Stimulated activated CD4-positive, alpha-beta T cell treated with anti-CD3 and anti-CD28 coated beads, Interleukin-4, amount 100 ng/mL, for 1 hour (primary cell): ENCODE measurements around the gene NPAS3.

Experiments used
- DNase-seq: peaks from one replicate; pipeline ENCODE4 v3.0.0-alpha.2; 2020

NPAS3 gene

DNA sequence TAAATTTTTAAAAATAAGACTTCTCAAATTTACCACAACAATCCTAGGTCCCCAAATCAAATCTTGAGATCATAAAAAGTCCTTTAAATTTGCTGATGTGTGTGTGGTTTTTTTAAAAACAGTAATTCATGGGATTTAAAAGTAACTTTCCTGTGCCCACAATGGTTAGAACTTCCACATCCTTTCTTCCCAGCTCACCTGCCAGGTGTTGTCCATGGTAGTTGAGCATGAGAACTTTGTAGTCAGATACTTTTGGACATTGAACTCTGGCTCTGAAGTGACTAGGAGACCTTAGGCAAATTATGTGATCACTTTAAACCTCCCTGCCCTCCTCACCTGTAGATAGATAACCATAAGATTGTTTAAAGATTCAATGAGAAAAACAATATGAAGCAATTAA lies 253.2 kb downstream of the NPAS3 start:
- no peak for DNase-seq

DNA sequence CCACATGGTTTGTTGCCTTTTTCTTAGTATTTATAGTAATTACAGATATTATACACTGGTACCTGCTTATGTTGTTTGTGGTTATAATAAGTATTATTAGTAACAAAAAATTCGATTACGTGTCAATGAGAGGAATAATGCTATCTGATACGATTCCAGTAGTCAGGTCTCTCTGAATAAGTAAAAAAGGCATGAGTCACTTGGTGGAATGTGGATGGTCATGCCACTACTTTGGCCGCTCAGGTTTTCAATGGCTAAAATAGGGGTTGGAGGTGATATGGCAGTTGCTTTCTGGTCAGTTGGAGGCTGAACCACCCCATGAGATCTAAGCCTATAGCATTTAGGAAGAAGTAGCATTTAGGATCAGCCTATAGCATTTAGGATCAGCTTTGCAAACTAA lies 255.9 kb downstream of the NPAS3 start:
- no peak for DNase-seq

DNA sequence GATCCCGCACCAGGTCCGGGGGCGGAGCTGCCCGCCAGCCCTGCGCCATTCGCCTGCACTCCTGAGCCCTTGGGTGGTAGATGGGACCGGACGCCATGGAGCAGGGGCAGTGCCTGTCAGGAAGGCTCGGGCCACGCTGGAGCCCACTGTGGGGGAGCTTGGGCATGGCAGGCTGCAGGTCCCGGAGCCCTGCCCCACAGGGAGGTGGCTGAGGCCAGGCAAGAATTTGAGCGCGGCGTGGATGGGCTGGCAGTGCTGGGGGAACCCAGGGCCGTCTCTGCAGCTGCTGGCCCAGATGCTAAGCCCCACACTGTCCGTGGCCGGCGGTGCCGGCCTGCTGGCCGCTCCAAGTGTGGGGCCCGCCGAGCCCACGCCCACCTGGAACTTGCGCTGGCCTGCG lies 260.0 kb downstream of the NPAS3 start:
- DNase-seq, result no peak

DNA sequence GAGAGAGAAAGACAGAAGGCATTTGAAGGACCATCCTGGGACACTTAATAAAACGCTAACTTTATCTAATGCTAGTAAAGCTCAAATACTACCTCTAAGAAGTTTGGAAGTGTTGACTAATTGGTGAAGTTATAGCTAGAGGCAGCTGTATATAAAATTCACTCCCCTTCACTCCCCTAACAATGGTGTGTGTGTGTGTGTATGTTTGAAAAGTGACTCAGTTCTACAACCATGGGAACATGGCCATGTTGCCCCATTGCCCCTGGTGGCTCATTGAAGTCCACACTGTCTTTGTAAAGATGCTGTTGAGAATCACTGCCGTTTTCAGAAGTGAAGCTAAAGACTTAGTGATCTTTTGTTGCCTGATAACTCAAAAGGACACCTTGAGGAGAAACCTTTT lies 262.4 kb downstream of the NPAS3 start:
- no peak for DNase-seq

DNA sequence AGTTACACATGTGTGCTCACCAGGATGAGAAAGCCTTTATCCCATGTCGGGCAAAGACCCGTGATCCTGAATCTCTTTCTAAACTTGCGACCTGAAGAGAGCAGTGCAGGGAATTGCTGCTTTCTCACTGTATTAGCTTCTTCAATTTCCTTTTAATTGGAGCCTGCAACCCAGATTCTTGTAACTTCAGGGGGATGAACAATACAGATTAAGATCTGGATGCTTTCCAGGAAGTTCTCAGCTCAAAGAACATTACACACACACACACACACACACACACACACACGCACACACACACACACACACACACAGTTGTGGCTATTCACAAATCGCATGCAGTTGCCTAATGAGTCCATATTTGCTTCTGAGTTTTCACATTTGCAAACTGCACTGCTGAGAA lies 268.3 kb downstream of the NPAS3 start:
- DNase-seq, result no peak

DNA sequence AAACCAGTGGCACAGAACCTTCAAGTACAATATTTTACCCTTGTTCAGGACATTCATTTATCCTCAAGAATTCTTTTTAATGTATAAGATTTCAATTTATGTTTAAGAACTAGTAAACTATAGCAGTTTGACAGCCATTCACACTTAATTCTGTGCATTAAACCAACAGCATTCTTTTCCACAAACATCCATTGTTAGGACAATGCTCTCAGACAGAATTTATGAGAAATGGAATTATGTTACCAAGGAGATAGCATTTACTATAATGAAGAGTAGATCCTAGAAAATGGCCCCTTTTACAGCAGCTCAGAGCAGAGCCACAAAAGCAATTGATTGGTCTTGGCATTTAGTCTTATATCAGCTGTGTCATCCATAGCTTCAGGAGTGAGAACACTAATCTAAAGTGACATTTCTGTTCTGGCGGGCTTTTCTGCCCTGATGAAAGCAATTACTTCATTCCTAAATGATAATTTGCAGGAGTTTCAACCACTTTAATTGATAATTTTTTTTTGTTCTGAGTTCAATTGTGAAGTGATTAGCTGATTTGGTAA lies 268.9 kb downstream of the NPAS3 start:
- DNase-seq, result no peak

DNA sequence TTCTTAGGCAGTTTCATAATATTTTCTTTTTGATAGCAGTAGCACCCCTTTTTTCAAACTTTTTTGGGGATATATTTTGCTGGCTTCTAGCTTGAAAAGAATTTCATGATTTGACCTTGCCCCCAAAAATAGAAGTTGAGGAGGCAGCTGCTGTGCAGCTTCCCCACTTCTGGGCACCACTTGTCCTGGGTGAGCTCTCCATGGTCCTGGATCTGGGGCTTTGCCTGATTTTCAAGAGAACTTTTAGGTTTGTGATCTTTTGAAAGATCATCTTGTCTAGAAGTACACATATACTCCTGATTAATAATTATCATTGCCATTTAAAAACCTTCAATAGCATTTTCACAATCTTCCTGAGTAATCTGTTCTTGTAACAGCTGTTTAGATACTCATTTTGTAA lies 271.6 kb downstream of the NPAS3 start:
- DNase-seq, result no peak

DNA sequence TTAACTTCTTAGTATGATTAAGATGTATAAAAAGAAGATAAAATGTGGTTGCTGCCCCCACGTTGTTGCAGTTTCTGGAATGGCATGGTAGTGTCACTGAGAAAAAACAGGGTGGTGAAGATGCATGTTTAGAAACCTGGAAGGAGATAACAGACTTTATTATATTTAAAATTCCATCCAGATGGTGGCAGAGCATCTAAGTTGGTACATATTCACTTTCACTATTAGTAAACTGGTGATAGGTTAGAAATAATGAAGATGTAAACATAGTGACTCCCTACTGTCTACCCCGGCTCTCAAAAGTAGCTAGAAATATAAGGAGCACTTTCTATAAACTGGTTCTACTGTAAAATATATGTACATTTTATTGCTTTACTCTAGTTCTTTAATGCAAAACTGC lies 279.3 kb downstream of the NPAS3 start:
- no peak for DNase-seq

DNA sequence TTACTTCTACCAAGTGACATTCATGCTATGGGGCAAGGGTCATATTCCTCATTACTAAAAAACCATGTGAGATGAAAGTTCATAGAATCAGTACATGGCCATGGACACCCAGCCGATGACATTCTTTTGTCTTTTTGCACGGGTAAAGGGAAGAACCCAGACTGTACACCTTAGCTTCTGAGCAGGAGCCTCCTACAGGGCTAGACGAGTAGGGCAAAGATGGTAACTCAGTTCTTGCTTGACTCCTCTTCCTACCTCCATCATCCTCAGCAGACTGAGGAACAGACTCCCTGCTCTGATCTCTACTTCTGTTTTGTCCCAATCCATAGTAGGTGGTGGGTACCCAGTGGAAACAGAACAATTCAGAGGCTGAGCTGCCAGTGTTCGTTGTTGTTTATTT lies 281.3 kb downstream of the NPAS3 start:
- no peak for DNase-seq

DNA sequence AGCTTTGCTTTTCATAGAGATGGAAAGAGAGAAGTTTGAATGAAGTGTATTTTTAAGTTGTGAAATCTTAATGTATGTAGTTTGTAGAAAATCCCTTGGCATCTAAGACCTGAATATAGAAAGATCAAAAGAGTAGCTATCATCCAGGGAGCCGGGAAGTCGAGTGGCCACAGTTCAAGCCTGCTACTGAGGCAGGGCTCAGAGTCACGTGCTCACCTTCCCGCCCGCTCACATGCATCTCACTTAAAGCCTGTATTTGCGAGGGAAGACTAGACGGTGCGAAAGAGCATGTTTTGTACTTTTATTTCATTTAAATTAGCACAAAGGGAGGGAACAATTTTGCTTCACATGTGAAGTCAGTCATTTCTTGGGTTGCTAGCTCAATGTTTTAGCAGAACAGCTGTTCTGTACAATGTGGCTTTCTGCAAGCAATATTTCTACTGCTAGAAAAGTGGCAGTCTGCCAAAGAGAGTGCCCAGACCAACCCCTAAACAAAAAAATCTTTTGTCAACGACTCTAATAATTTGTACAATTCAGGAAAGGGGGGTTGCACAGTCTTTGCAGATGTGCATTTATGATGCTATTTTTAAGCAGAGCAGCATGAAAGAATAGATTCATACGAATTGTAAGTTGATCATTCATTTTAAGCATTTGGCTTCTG lies 290.7 kb downstream of the NPAS3 start:
- DNase-seq, result no peak

DNA sequence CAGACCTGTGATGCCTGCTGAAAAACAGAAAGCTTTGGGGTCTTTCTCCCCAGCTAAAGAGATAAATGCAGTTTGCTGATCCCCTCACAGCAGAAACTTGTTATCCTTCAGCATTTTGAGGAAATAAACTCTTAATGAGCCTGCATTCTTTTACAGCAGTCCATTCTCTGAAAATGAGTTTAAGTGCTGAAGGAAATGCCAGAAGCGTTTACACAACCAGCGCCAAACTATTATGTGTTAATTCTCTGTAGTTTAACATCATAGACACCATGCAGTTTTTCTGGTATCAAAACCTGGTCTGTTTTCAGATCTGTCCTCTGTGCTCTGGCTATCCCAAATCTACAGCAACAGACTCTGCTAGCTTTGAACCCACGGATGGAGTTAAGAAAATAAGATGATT lies 291.3 kb downstream of the NPAS3 start:
- DNase-seq, result no peak

DNA sequence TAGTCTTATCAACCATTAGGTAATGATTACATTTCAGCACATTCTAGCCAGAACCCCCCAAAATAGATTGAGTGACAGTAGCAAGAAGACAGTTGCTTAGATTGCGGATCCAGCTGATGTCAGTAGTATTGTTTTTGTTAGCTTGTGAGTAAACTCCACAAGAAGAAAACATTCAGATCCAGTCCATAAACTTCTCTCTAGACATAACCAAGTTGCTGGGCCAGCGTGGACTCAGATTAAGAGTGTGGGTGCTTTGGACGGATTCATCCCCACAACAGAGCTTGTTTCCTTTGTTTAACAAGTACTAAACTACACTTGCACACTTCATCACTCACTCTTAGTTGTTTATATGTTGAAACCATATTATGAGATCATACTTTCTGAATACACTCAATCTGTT lies 293.4 kb downstream of the NPAS3 start:
- DNase-seq, result no peak

DNA sequence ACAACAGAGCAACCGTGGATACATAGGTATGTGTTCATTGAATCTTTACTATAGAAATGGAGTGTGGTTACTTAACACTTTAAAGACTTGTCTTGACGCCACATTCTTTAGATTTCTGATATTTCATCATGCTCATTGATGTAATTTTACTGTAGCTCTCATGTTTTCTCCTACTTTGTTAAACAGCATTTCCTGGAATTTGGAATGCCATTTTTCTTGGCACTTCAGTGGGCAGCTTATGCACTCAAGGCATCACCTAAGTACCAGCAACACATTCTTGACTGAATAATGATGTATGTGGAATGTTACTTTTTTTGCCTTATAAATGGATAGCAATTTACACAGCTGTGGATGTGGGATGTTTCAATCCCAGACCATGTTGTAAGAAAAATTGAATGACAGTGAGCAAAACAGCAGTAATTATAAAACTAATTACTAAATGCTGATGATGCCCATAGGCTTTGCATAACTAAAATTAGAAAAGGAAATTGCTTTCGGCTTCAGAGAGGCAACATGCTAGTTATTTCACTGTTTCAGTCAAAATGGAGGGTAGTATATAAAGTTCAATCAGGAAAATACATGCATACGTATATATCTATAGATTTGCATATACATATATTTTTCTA lies 298.5 kb downstream of the NPAS3 start:
- DNase-seq, result no peak

DNA sequence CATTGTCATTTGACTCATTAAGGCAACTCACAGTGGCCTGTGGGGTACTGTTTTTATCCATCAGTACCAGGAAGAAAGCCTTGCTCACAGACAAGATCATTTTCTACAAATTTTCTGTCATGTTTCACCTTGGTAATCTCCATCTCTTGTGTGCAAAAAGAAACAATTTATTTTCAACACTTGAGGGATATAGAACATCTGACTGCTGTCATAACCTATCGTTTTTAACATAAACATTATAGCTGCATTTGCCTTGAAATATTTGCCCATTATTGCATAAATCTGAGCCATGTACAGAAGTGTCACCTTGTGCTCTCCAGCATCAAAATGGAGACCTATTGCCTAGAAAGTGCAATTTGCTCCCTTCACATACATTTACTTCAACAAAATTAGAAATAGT lies 300.8 kb downstream of the NPAS3 start:
- DNase-seq, result no peak

DNA sequence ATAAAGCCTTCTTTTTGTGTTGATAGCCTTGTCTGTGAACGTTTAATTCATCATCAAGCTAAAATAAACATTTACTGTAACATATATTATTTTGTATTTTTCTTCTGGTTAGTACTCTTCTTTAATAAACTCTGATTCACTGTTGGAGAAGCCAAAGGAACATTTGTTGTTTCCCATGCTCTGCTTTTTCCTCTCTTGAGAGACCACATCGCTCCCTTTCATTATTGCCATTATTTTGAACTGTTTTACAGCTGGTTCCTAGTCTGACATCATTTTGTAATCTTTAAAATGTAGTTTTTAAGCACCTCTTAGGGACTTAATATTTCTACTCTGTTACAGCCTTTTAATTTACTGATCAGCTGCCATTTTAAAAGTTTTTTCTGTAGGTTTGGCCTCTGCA lies 301.8 kb downstream of the NPAS3 start:
- DNase-seq, result no peak

DNA sequence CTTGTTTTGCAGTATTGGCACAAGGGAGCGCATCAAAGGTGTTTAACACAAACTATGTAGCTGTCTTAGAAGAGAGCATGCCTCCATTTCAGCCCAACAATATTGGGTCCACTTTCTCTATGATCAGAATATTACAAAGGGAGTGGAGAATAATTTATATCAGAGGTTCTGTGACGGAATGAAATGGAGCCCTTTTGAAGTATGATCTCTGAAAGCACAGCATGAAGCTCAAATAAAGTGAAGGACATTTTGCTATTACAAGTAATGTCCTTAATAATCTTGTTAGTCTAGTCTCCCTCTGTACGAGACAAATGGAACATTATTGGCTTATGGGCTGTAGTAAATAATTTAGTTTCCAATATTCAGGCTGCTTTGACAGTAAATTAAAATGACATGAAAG lies 302.7 kb downstream of the NPAS3 start:
- no peak for DNase-seq

DNA sequence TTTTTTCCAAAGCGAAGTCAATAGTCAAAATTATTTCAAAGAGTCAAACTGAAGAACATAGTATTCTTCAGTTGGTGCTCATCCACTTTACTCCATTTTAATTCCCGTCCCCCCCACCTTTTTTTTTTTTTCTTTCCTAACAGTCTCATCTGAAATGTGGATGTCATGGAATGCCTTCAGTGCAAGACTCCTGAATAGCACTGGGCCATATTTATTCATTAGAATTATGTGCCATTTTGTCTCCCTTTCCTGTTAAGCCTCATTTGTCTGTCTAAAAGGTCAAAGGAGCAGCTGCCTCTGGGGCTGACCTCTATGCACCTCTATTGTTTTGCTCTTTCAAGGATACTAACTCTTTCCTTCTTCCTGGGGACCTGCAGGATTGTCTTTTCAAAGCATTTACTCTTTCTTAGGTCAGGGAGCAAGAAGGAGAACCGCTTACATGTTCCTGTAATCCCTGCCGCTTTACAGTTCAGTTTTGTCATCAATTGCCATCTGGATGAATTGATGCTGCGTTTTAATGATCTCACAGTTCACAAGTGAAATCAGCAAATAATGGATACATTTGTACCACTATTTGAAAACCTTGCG lies 310.6 kb downstream of the NPAS3 start:
- no peak for DNase-seq

DNA sequence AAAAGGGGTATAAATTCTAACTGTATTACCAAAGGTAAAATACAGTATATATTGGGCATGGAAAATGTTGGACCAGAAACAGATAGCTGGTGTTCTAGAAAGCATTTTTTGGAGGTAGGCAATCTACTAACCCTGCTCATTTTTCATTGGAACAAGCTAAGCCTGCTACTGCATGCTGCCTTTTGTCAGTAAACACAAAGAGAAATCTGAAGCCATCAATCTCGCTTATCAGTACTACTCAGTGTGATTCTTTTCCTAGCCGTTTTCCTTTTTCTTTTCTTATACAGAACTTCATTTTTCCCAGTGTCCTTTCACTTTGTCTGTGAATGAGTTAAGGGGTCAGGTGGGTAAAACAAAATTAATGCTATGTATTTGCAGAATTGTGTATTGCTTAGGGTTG lies 312.3 kb downstream of the NPAS3 start:
- no peak for DNase-seq

DNA sequence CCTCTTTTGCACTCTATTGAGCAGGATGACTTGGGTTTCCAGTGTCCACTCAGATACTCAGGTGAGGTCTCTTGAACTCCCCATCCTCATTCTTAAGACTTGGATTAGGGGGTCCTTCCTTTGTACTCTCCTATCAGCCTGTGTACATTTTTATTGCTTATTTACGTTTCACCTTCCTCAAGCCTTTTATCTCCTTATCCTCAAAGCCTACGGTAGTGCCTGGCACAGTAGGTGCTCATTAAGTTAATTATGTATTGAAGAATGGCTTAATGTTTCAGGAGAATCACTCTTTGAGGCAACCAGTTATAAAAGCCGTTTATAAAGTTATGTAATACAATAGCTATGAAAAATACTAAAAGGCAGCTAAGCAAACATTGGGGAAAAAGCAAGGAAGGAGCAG lies 315.7 kb downstream of the NPAS3 start:
- no peak for DNase-seq

DNA sequence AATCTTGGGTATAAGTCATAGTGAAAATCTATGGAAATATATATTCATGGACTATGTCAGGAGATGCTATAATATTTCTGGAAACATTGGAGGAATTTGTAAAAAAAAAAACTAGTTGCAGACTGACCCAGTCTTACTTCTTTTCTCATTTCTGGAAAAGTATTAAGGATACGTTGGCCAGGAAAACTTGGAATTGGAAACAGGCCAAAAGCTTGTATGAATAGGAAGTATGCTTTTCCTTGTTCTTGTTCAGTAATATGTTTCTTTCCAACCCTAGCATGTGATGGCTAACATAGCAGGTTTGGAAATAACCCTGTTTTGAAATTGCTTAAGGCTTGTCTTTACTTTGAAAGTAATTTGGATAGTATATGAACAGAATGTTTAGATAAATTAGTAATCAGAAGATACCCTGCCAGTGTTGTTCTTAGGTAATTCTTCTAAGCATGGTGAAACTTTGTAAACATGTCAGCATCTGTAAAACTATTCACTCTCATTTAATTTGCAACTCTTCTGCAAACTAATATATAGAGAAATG lies 316.2 kb downstream of the NPAS3 start:
- DNase-seq, result no peak

DNA sequence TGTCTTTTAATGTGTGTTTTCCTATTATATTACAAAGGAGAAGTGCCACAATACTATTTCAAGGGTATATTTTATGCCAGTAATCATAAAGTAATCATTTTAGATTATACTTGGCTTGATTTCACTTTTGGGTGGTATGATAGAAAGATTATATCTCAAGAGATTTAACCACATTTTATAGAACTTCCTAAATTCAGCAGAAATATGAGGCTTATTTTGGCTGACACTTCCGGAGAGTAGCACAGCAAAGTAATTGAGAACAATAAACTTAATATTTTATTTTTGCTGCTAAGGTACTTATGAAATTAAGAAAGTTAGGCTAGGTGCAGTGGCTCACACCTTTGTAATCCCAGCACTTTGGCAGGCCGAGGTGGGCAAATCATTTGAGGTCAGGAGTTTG lies 319.1 kb downstream of the NPAS3 start:
- no peak for DNase-seq

DNA sequence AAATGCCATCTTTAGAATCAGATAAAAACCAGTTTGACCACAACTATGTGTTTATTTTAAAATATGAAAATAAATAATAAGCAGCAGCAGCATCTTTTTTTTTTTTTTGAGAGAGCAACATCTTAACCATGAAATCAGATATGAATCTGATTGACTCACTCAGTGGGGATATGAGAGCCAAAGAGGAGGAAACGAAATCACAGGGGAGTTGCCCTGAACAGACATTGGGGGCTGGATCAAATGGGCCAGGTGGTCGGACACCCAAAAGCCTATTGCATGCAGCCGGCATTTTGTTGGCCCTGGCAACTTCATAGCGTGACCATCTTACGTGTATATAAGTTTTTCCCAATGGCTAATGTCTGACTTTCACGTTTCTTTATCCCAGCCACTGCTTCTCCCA lies 321.1 kb downstream of the NPAS3 start:
- no peak for DNase-seq

DNA sequence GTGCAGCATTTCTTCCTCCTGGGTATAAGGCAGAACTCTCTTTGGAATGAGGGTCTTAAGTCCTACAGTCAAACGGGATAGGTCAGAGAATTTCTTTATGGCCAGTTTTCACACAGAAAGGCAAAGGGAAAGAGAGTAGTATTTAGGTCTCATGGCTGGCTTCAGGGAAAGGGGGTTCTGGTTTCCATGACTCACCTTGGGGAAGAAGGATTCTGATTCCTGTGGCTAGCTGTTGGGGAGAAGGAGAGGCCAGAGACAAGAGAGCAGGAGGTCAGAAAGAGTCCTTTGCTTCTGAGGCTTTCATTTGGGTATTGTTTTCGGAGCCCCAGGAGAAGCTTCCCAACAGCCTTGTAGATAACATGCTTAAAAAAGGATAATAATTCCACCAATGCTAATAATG lies 332.5 kb downstream of the NPAS3 start:
- DNase-seq, result no peak

DNA sequence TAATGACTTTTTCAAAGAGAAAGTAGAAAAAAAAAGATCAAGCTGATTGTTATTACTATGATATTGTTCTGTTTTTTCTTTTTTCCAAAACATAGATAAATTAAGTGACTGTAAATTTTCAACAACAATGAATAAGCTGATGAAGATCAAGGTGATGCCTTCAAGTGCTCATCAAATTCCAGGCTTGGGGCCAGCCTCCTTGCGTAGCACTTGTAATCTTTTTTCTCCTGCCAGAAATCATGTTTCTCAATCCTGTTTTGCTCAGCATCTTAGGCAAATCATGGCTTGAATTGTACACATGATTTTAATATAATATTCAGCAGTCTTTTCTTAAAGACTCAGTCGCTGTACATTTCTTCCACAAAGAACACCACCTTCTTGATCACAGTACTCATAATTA lies 333.2 kb downstream of the NPAS3 start:
- no peak for DNase-seq
